SJCRH30 (cell line): ENCODE data around the gene HMCN2. TPM values are rescaled to one million over a fixed set of nuclear protein-coding genes. Genes with fewer than 3 reads are reported as not detected.
A peak's percentile ranks its signal among the peaks of the same experiment; 100 is the strongest.

Experiments
- DNase-seq, 2 experiments: peaks; one replicate each; pipeline ENCODE4 v3.0.0-alpha.2; 2015 to 2020
- H3K27ac ChIP-seq: fragments of 250-450 bp; sonication (Bioruptor Pico); 2 replicates; pipeline ENCODE4 v1.5.1; 2020; ENCODE audit warnings: mild to moderate bottlenecking, moderate library complexity
- H3K27me3 ChIP-seq: fragments of 250-450 bp; sonication (Bioruptor Pico); 2 replicates; pipeline ENCODE4 v1.5.1; 2020; ENCODE audit warnings: mild to moderate bottlenecking, moderate library complexity
- H3K36me3 ChIP-seq: fragments of 250-450 bp; sonication (Bioruptor Pico); 2 replicates; pipeline ENCODE4 v1.5.1; 2020; ENCODE audit warnings: mild to moderate bottlenecking, moderate library complexity
- H3K4me1 ChIP-seq: fragments of 250-450 bp; sonication (Bioruptor Pico); 2 replicates; pipeline ENCODE4 v1.5.1; 2020; ENCODE audit warnings: mild to moderate bottlenecking, moderate library complexity
- H3K4me3 ChIP-seq: fragments of 250-450 bp; sonication (Bioruptor Pico); 2 replicates; pipeline ENCODE4 v1.5.1; 2020; ENCODE audit warnings: mild to moderate bottlenecking, moderate library complexity
- H3K9me3 ChIP-seq: fragments of 250-450 bp; sonication (Bioruptor Pico); replicated peaks from 2 replicates; pipeline ENCODE4 v1.5.1; 2020; ENCODE audit warnings: mild to moderate bottlenecking, moderate library complexity
- total RNA-seq: library from RNA; depleted of rRNA; stranded (reverse); fragments of >200 nt; shearing (Covaris generic); gene quantifications from 2 replicates; pipeline ENCODE4 v1.2.3, GENCODE V29; 2014; rRNA removed

HMCN2 gene
- 5.6 and 5.8 TPM in 2 replicates for total RNA-seq

DNA sequence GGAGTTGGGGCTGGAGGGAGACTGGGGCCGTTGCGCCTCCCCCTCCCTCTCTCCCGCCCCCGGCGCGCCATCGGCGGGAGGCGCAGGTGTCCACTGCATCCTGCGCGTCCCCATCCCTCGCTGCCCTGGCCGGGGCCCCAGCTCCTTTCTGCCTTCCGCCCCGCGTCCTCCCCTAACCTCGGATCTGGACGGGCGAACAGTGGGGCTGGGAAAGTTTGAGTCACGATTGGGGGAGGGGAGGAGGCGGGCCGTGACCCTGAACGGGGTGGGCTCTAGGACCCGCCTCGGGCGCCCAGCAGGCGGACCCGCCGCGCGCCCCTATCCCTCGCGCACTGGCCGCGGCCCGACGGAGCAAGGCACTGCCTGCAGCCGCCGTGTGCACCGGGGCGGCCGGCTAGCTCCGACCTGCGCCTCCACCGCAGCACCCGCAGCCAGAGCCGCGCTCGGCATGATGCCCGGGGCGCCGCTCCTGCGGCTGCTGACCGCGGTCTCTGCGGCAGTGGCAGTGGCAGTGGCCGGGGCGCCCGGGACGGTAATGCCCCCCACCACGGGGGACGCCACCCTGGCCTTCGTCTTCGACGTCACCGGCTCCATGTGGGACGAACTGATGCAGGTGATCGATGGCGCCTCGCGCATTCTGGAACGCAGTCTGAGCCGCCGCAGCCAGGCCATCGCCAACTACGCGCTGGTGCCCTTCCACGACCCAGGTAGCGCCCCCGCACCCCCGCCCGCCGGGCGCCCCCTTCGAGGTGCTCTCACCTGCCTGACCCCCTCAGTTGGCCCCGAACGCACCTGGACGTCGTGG, at the start of gene HMCN2:
TSS of gene HMCN2 (plus strand) at position 330 of the 805 bp plus-strand sequence. CDS start at position 449, 119 bp downstream.
- no peak within 1 kb of the TSS; the same call in 1 of the 2 replicates for H3K27ac ChIP-seq
- no peak for DNase-seq
- peaks cover 42% of the 10 kb centered on the region for H3K4me1 ChIP-seq
- H3K36me3 ChIP-seq: no peaks in the 10 kb centered on the region
- peak within 1 kb of the TSS; percentile 37 for H3K4me3 ChIP-seq
- H3K27me3 ChIP-seq: no peaks in the 10 kb centered on the region
- H3K9me3 ChIP-seq: no peaks in the 10 kb centered on the region

GRCh38 chr9:130217838-130218237, 47.7 kb upstream of the HMCN2 start:
- Histone ChIP-seq H3K27me3 (no peaks in the 10 kb centered on the region), H3K36me3 (peaks cover 23% of the 10 kb centered on the region), H3K27ac (no peak overlapping the region), H3K4me1 (peaks cover 14% of the 10 kb centered on the region), H3K4me3 (no peak overlapping the region), H3K9me3 (no peaks in the 10 kb centered on the region)
- DNase-seq: no peak

DNA sequence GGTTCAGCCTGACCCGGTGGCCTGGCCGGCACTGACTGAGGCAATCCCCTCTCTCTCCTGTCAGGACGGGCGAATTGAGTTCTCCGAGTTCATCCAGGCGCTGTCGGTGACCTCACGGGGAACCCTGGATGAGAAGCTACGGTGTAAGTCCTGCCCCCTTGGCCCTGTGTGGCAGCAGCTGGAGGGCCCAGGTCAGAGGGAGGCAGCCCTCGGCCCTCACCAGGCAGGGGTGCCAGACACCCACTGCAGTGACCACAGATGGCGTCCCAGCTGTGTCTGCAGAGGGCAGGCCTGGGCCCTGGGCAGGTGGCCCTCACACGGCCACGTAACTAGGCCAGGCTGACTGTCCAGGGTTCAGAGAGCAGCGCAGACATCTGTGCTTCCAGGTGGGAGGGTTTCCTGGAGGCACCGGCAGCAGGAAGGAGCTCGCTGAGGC, 45.9 kb upstream of the HMCN2 start:
- Histone ChIP-seq H3K27ac (no peak overlapping the region), H3K4me3 (no peak overlapping the region), H3K4me1 (peaks cover 1% of the 10 kb centered on the region; the same call in 1 of the 2 replicates), H3K27me3 (no peaks in the 10 kb centered on the region), H3K9me3 (no peaks in the 10 kb centered on the region), H3K36me3 (peaks cover 33% of the 10 kb centered on the region)
- DNase-seq: no peak

DNA sequence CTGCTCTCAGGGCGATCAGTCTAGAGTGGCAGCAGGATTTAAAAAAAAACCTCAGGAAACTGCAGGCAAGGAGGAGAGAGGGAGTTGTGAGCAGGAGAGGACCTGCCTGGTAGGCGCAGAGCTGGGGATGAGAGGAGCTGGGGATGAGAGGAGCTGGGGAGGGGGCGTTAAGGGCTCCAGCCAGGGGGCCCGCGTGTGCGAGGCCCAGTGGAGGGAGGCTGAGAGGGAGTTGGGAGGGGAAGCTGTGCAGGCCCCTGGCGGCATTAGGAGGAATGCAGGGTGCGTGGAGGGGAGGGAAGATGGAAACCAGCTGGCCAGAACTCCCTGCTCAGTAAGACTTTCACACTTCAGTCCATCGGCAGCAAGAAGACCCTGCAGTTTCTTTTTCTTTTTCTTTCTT, 45.2 kb upstream of the HMCN2 start:
- H3K36me3 ChIP-seq: peaks cover 39% of the 10 kb centered on the region
- H3K27ac ChIP-seq: no peak overlapping the region
- H3K27me3 ChIP-seq: no peaks in the 10 kb centered on the region
- H3K9me3 ChIP-seq: no peaks in the 10 kb centered on the region
- no peaks in the 10 kb centered on the region for H3K4me1 ChIP-seq
- DNase-seq: no peak
- H3K4me3 ChIP-seq: no peak overlapping the region

DNA sequence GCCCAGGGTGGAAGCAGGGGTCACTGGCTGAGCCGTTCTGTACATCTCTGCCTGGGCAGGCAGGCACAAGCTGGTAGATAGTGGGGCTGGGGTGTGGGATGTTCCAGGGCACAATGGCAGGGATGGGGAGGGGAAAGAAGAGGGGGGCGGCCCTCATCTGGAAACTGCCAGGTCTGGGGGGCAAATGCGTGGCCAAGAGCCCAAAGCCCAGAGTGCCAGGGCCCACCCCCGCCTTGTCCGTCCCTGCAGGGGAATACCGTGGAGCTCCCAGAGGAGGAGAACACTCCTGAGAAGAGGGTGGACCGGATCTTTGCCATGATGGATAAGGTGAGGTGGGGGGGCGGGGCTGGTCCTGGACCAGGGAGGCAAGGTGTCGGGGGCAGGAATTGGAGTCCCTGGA, 42.7 kb upstream of the HMCN2 start:
- Histone ChIP-seq H3K36me3 (peaks cover 58% of the 10 kb centered on the region), H3K27ac (no peak overlapping the region), H3K27me3 (no peaks in the 10 kb centered on the region), H3K4me1 (no peaks in the 10 kb centered on the region), H3K4me3 (no peak overlapping the region), H3K9me3 (peaks cover 4% of the 10 kb centered on the region; the same call in 1 of the 2 replicates)
- DNase-seq: no peak

DNA sequence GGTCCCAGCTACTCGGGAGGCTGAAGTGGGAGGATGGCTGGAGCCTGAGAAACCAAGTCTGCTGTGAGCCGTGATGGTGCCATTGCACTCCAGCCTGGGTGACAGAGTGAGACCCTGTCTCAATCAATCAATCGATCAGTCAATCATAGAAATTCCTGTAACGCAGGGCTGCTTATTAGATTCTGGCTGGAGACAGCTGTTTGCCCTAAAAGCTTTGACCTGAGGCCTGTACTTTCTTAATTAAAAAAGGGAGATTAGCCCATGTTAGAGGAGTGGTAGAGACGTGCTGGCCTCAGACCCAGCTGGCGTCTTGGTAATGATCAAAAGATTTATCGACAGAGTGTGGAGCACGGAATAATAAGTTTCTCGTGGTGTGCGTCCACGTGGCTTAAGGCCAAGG, 40.5 kb upstream of the HMCN2 start:
- Histone ChIP-seq H3K9me3 (peaks cover 4% of the 10 kb centered on the region; the same call in 1 of the 2 replicates), H3K27me3 (no peaks in the 10 kb centered on the region), H3K36me3 (peaks cover 65% of the 10 kb centered on the region), H3K27ac (no peak overlapping the region), H3K4me1 (no peaks in the 10 kb centered on the region), H3K4me3 (no peak overlapping the region)
- DNase-seq: no peak

GRCh38 chr9:130225586-130225985, 40.0 kb upstream of the HMCN2 start:
- H3K27me3 ChIP-seq: no peaks in the 10 kb centered on the region
- no peak overlapping the region for H3K4me3 ChIP-seq
- no peak for DNase-seq
- peaks cover 70% of the 10 kb centered on the region for H3K36me3 ChIP-seq
- peaks cover 4% of the 10 kb centered on the region; the same call in 1 of the 2 replicates for H3K9me3 ChIP-seq
- H3K27ac ChIP-seq: no peak overlapping the region
- no peaks in the 10 kb centered on the region for H3K4me1 ChIP-seq

- H3K4me3 ChIP-seq: no peak overlapping the region
- no peak overlapping the region for H3K27ac ChIP-seq
- peaks cover 71% of the 10 kb centered on the region for H3K36me3 ChIP-seq
- no peak for DNase-seq
- no peaks in the 10 kb centered on the region for H3K4me1 ChIP-seq
- peaks cover 4% of the 10 kb centered on the region; the same call in 1 of the 2 replicates for H3K9me3 ChIP-seq
- no peaks in the 10 kb centered on the region for H3K27me3 ChIP-seq
These were observed 39.4 kb upstream of the HMCN2 start for GRCh38 chr9:130226112-130226511.

- H3K4me1 ChIP-seq: no peaks in the 10 kb centered on the region
These were observed 37.7 kb upstream of the HMCN2 start for GRCh38 chr9:130227833-130228232.

DNA sequence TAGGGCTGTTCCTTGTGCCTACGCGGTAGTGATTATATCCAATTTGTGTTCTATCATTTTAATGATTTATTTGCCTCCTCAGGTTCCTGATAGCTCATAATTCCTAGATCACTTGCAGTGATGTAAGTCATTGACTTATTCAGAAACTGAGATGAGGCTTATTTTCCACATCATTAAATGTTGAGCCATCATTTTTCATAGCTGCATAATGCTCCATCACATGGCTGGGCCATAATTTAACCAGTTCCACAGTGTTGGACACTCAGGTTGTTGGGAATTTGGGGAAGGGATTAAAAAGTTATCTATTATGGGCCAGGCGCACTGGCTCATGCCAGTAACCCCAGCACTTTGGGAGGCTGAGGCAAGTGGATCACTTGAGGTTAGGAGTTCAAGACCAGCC, 35.8 kb upstream of the HMCN2 start:
- H3K4me3 ChIP-seq: no peak overlapping the region
- peaks cover 4% of the 10 kb centered on the region; the same call in 1 of the 2 replicates for H3K9me3 ChIP-seq
- H3K27ac ChIP-seq: no peak overlapping the region
- H3K4me1 ChIP-seq: no peaks in the 10 kb centered on the region
- H3K36me3 ChIP-seq: peaks cover 76% of the 10 kb centered on the region
- no peaks in the 10 kb centered on the region for H3K27me3 ChIP-seq
- DNase-seq: no peak

More at GRCh38 chr9:130227833-130228232, 37.7 kb upstream of the HMCN2 start:
- H3K4me3 ChIP-seq: no peak overlapping the region
- H3K27ac ChIP-seq: no peak overlapping the region
- H3K27me3 ChIP-seq: no peaks in the 10 kb centered on the region
- DNase-seq: no peak
- H3K9me3 ChIP-seq: peaks cover 4% of the 10 kb centered on the region; the same call in 1 of the 2 replicates
- peaks cover 80% of the 10 kb centered on the region for H3K36me3 ChIP-seq

DNA sequence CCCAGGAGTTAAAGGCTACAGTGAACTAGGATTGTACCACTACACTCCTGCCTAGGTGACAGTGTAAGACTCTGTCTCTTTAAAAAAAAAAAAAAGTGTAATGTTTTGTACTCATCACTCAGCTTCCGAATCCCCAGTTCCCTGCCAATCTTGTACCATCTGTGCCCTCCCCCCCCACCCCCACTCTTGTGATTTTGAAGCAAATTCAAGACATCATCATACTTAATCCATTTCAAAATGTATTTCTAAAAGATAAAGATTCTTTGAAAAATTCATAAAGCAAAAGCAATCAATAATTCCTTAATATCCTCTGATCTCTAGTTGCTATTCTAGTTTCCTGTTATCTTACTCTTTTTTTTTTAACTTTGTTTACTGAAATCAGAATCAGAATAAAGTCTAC, 34.9 kb upstream of the HMCN2 start:
- no peaks in the 10 kb centered on the region for H3K27me3 ChIP-seq
- peaks cover 70% of the 10 kb centered on the region for H3K36me3 ChIP-seq
- DNase-seq: no peak
- no peak overlapping the region for H3K27ac ChIP-seq
- no peak overlapping the region for H3K4me3 ChIP-seq
- H3K9me3 ChIP-seq: peaks cover 4% of the 10 kb centered on the region; the same call in 1 of the 2 replicates
- H3K4me1 ChIP-seq: peaks cover 1% of the 10 kb centered on the region; the same call in 1 of the 2 replicates

DNA sequence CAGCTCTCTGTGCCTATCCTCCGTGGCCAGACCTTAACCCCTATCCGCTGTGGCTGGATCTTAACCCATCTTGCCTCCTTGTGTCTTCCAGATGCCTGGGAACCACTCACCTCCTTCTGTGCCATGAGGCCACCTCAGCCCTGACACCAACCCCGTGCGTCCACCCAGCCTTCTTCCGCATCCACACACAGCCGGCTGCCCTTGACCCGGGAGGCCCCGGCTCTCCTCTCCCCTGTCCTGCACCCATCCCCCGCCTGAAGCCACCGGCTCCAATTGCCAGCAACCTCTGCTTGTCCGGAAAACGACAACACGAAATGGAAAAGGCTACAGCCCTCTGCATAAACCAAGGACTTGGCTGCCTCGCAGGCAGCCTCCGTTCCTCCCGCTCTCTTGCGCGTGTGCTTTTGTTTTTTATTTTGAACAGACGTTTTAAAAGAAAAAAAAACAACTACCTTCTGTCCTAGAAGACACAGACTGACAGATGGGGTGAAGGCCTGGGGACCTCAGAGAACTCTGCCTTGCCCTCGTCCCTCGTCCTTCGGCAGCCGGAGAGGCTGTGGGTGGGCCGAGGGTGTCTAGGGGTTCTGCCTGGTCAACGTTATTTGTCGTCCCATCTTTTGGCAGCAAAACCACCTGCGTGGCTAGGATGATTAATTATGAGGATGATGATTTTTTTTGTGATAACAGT, 32.5 kb upstream of the HMCN2 start:
- Histone ChIP-seq H3K36me3 (peaks cover 49% of the 10 kb centered on the region), H3K9me3 (no peaks in the 10 kb centered on the region), H3K4me1 (peaks cover 20% of the 10 kb centered on the region), H3K4me3 (no peak overlapping the region), H3K27ac (no peak overlapping the region), H3K27me3 (no peaks in the 10 kb centered on the region)
- DNase-seq: no peak

GRCh38 chr9:130233587-130233945, 32.0 kb upstream of the HMCN2 start:
- no peak for DNase-seq
- Histone ChIP-seq H3K4me1 (peaks cover 24% of the 10 kb centered on the region), H3K9me3 (no peaks in the 10 kb centered on the region), H3K27ac (no peak overlapping the region), H3K36me3 (peaks cover 44% of the 10 kb centered on the region), H3K4me3 (no peak overlapping the region), H3K27me3 (no peaks in the 10 kb centered on the region)

GRCh38 chr9:130234340-130235260, 31.0 kb upstream of the HMCN2 start:
- no peak overlapping the region for H3K27ac ChIP-seq
- no peak overlapping the region for H3K4me3 ChIP-seq
- peaks cover 34% of the 10 kb centered on the region for H3K36me3 ChIP-seq
- no peaks in the 10 kb centered on the region for H3K27me3 ChIP-seq
- no peaks in the 10 kb centered on the region for H3K9me3 ChIP-seq
- no peak for DNase-seq
- H3K4me1 ChIP-seq: peaks cover 29% of the 10 kb centered on the region
